ENCODE measurements around the gene LRRC8E. TPM values are rescaled to one million over a fixed set of nuclear protein-coding genes. Genes with fewer than 3 reads are reported as not detected.

Gene LRRC8E
- total and polyA plus RNA-seq, 9 donors = 0.13 to 0.82 (median 0.30) TPM; not detected in 1

- DNase-seq = peak; percentile 36
- Histone ChIP-seq H3K4me3 (ENCODE audit: low read length) (peak overlapping the region; percentile 8), H3K9me3 (replicated peaks; ENCODE audit: control insufficient read depth, low read depth, low read length) (no peaks in the 10 kb centered on the region), H3K36me3 (ENCODE audit: control insufficient read depth, insufficient read depth, low read length) (peaks cover 2% of the 10 kb centered on the region), H3K4me1 (ENCODE audit: control insufficient read depth, insufficient read depth, low read length) (peaks cover 19% of the 10 kb centered on the region), H3K27me3 (ENCODE audit: control insufficient read depth, insufficient read depth, low read length) (peaks cover 51% of the 10 kb centered on the region), H3K27ac (ENCODE audit: low read length) (no peak overlapping the region)
- 16% methylated on average over 61 of the region's 63 CpGs for WGBS (ENCODE audit: insufficient coverage)
Observed at GRCh38 chr19:7861619-7862412, 26.5 kb upstream of the LRRC8E start.

- DNase-seq = peak; percentile 62
- Histone ChIP-seq H3K36me3 (ENCODE audit: control insufficient read depth, insufficient read depth, low read length) (peaks cover 2% of the 10 kb centered on the region), H3K4me1 (ENCODE audit: control insufficient read depth, insufficient read depth, low read length) (peaks cover 19% of the 10 kb centered on the region), H3K27ac (ENCODE audit: low read length) (no peak overlapping the region), H3K9me3 (replicated peaks; ENCODE audit: control insufficient read depth, low read depth, low read length) (no peaks in the 10 kb centered on the region), H3K27me3 (ENCODE audit: control insufficient read depth, insufficient read depth, low read length) (peaks cover 58% of the 10 kb centered on the region), H3K4me3 (ENCODE audit: low read length) (peak overlapping the region; percentile 8)
- 3% methylated on average over 24 of the region's 67 CpGs for WGBS (ENCODE audit: insufficient coverage)
Observed at GRCh38 chr19:7862413-7862951, 25.8 kb upstream of the LRRC8E start.

GRCh38 chr19:7863157-7863970, 24.9 kb upstream of the LRRC8E start:
- Histone ChIP-seq H3K27me3 (ENCODE audit: control insufficient read depth, insufficient read depth, low read length) (peaks cover 67% of the 10 kb centered on the region), H3K27ac (ENCODE audit: low read length) (no peak overlapping the region), H3K4me3 (ENCODE audit: low read length) (no peak overlapping the region), H3K36me3 (ENCODE audit: control insufficient read depth, insufficient read depth, low read length) (peaks cover 2% of the 10 kb centered on the region), H3K9me3 (replicated peaks; ENCODE audit: control insufficient read depth, low read depth, low read length) (no peaks in the 10 kb centered on the region), H3K4me1 (ENCODE audit: control insufficient read depth, insufficient read depth, low read length) (peaks cover 21% of the 10 kb centered on the region)
- WGBS (ENCODE audit: insufficient coverage) = 47% methylated on average over 83 of the region's 83 CpGs
- DNase-seq = no peak

GRCh38 chr19:7863971-7864689, 24.2 kb upstream of the LRRC8E start:
- no peak overlapping the region for H3K27ac ChIP-seq (ENCODE audit: low read length)
- H3K36me3 ChIP-seq (ENCODE audit: control insufficient read depth, insufficient read depth, low read length) = peaks cover 2% of the 10 kb centered on the region
- 68% methylated on average over 17 of the region's 21 CpGs for WGBS (ENCODE audit: insufficient coverage)
- H3K9me3 ChIP-seq (replicated peaks; ENCODE audit: control insufficient read depth, low read depth, low read length) = no peaks in the 10 kb centered on the region
- peaks cover 72% of the 10 kb centered on the region for H3K27me3 ChIP-seq (ENCODE audit: control insufficient read depth, insufficient read depth, low read length)
- no peak overlapping the region for H3K4me3 ChIP-seq (ENCODE audit: low read length)
- H3K4me1 ChIP-seq (ENCODE audit: control insufficient read depth, insufficient read depth, low read length) = peaks cover 27% of the 10 kb centered on the region
- DNase-seq = no peak

DNA sequence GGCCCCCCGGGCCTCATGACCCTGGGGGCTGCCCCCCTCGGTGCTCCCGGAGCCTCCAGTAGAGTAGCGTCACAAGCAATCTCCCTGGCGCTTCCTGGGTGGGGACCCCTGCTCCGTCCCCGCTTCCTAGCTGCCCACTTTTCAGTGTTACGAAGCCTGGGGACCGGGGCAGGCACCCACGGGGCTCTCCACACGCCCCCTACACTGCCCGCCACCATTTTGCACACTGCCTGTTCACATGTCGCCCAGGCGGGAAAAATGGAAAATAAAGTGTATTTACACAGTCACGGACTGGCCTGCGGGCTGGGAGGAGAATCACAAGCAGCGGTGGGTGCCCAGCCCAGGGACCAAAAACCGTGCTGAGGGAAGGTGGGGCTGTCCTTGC, 23.6 kb upstream of the LRRC8E start:
- DNase-seq = no peak
- H3K27me3 ChIP-seq (ENCODE audit: control insufficient read depth, insufficient read depth, low read length) = peaks cover 72% of the 10 kb centered on the region
- WGBS (ENCODE audit: insufficient coverage) = 75% methylated on average over 13 of the region's 18 CpGs

GRCh38 chr19:7865262-7865911, 22.9 kb upstream of the LRRC8E start:
- Histone ChIP-seq H3K4me1 (ENCODE audit: control insufficient read depth, insufficient read depth, low read length) (peaks cover 31% of the 10 kb centered on the region), H3K27me3 (ENCODE audit: control insufficient read depth, insufficient read depth, low read length) (peaks cover 72% of the 10 kb centered on the region), H3K36me3 (ENCODE audit: control insufficient read depth, insufficient read depth, low read length) (no peaks in the 10 kb centered on the region), H3K27ac (ENCODE audit: low read length) (no peak overlapping the region), H3K4me3 (ENCODE audit: low read length) (no peak overlapping the region), H3K9me3 (replicated peaks; ENCODE audit: control insufficient read depth, low read depth, low read length) (no peaks in the 10 kb centered on the region)
- 50% methylated on average over 10 of the region's 10 CpGs for WGBS (ENCODE audit: insufficient coverage)
- no peak for DNase-seq

More for the DNA sequence above, 23.6 kb upstream of the LRRC8E start:
- H3K36me3 ChIP-seq (ENCODE audit: control insufficient read depth, insufficient read depth, low read length) = peaks cover 2% of the 10 kb centered on the region
- peaks cover 31% of the 10 kb centered on the region for H3K4me1 ChIP-seq (ENCODE audit: control insufficient read depth, insufficient read depth, low read length)
- no peaks in the 10 kb centered on the region for H3K9me3 ChIP-seq (replicated peaks; ENCODE audit: control insufficient read depth, low read depth, low read length)
- no peak overlapping the region for H3K27ac ChIP-seq (ENCODE audit: low read length)
- no peak overlapping the region for H3K4me3 ChIP-seq (ENCODE audit: low read length)

- DNase-seq = no peak
- H3K27ac ChIP-seq (ENCODE audit: low read length) = no peak overlapping the region
- H3K9me3 ChIP-seq (replicated peaks; ENCODE audit: control insufficient read depth, low read depth, low read length) = no peaks in the 10 kb centered on the region
- H3K36me3 ChIP-seq (ENCODE audit: control insufficient read depth, insufficient read depth, low read length) = no peaks in the 10 kb centered on the region
- peaks cover 28% of the 10 kb centered on the region for H3K4me1 ChIP-seq (ENCODE audit: control insufficient read depth, insufficient read depth, low read length)
- H3K4me3 ChIP-seq (ENCODE audit: low read length) = no peak overlapping the region
- H3K27me3 ChIP-seq (ENCODE audit: control insufficient read depth, insufficient read depth, low read length) = peaks cover 62% of the 10 kb centered on the region
- 47% methylated on average over 9 of the region's 12 CpGs for WGBS (ENCODE audit: insufficient coverage)
Observed at GRCh38 chr19:7866399-7867091, 21.8 kb upstream of the LRRC8E start.

DNA sequence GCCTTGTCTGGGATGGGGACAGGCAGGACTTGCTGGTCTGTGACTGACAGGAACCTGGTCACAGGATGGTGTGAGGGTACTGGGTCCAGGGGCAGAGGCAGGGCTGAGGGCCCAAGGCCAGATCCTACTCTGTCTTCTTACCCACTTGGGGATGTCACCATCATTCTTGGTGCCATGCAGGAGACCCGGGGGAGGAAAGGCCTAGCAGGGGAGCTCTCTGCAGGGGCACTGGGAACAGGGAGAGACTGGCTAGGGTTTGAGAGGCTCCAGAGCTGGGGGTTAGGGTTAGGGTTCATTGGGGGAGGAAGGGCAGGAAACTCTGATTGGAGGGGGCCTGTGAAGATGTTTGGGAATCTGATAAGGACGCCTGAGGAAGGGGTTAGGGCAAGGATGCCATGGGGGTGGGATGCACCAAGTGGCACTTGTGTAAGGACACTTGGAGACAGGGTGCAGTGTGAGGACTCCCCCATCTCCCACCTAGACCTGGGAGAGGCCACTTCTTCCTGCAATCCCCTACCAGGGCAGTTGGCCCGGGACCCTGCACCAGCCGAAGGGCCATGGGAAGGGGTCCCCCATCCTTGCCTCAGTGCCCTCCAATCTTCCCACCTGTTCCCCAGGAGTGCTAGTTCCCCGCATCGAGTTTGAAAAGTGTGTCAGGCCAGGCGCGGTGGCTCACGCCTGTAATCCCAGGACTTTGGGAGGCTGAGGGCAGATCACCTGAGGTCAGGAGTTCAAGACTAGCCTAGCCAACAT, 21.0 kb upstream of the LRRC8E start:
- Histone ChIP-seq H3K27ac (ENCODE audit: low read length) (no peak overlapping the region), H3K4me3 (ENCODE audit: low read length) (no peak overlapping the region), H3K36me3 (ENCODE audit: control insufficient read depth, insufficient read depth, low read length) (no peaks in the 10 kb centered on the region), H3K9me3 (replicated peaks; ENCODE audit: control insufficient read depth, low read depth, low read length) (no peaks in the 10 kb centered on the region), H3K27me3 (ENCODE audit: control insufficient read depth, insufficient read depth, low read length) (peaks cover 62% of the 10 kb centered on the region), H3K4me1 (ENCODE audit: control insufficient read depth, insufficient read depth, low read length) (peaks cover 28% of the 10 kb centered on the region)
- no peak for DNase-seq
- 89% methylated on average over 7 of the region's 9 CpGs for WGBS (ENCODE audit: insufficient coverage)

DNA sequence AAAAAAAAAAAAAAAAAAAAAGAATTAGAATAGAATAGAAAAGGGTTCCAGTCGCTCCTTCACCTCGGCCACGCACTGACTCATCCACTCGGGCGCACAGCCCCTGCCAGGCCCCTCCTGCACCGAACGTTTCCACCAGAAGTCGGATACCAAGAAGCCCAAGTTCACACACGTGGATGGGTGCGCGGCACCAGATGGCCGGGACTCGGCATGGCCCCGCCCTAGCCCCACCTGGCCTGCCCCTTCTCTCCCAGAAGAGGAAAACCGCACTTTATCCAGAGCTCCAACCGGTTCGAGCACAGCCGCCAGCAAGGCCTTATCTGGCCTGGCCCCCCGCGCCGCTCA, 20.0 kb upstream of the LRRC8E start:
- Histone ChIP-seq H3K27me3 (ENCODE audit: control insufficient read depth, insufficient read depth, low read length) (peaks cover 68% of the 10 kb centered on the region), H3K27ac (ENCODE audit: low read length) (no peak overlapping the region), H3K36me3 (ENCODE audit: control insufficient read depth, insufficient read depth, low read length) (no peaks in the 10 kb centered on the region), H3K4me3 (ENCODE audit: low read length) (no peak overlapping the region), H3K4me1 (ENCODE audit: control insufficient read depth, insufficient read depth, low read length) (peaks cover 28% of the 10 kb centered on the region), H3K9me3 (replicated peaks; ENCODE audit: control insufficient read depth, low read depth, low read length) (no peaks in the 10 kb centered on the region)
- 27% methylated on average over 21 of the region's 21 CpGs for WGBS (ENCODE audit: insufficient coverage)
- no peak for DNase-seq
